ENCODE measurements around the gene BAZ2B. TPM values are rescaled to one million over a fixed set of nuclear protein-coding genes. Genes with fewer than 3 reads are reported as not detected.

The BAZ2B gene
- total and polyA plus RNA-seq, 2 donors (not counting 3 experiments of a cell fraction or from before 2014, with no cell fraction given): 22.1 to 73.8 TPM

DNA sequence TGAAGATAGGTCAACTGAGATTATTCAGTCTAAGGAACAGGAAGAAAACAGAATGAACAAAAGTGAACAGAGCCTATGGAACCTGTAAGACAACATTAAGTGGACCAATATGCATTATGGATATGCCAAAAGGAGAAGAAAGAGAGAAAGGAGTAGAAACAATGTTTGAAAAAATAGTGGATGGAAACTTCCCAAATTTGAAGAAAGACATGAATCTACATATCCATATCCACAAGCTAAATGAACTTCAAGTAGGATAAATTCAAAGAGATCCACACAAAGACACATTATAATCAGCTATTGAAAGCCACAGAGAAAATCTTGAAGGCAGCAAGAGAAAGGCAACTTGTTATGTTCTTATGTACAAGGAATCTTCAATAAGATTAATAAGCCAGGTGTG, 74.2 kb downstream of the BAZ2B start:
- no peak overlapping the region for H3K9ac ChIP-seq (replicated peaks; ENCODE audit: extremely low read depth, insufficient read depth, low read length)
- CTCF ChIA-PET: interaction anchor here (1.3 kb wide), 1 partner anchor 9 kb away, joined by 3 read pairs; no protein-coding TSS in a partner anchor
- no peak for DNase-seq (ENCODE audit: low read depth, low spot score)
- no peak for TF ChIP-seq POLR2A (IDR thresholded peaks at IDR 0.05; ENCODE audit: low read depth, low read length)
- TF ChIP-seq, protein P1, sequence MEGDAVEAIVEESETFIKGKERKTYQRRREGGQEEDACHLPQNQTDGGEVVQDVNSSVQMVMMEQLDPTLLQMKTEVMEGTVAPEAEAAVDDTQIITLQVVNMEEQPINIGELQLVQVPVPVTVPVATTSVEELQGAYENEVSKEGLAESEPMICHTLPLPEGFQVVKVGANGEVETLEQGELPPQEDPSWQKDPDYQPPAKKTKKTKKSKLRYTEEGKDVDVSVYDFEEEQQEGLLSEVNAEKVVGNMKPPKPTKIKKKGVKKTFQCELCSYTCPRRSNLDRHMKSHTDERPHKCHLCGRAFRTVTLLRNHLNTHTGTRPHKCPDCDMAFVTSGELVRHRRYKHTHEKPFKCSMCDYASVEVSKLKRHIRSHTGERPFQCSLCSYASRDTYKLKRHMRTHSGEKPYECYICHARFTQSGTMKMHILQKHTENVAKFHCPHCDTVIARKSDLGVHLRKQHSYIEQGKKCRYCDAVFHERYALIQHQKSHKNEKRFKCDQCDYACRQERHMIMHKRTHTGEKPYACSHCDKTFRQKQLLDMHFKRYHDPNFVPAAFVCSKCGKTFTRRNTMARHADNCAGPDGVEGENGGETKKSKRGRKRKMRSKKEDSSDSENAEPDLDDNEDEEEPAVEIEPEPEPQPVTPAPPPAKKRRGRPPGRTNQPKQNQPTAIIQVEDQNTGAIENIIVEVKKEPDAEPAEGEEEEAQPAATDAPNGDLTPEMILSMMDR (IDR thresholded peaks at IDR 0.05; ENCODE audit: extremely low read depth in 1 of 2, insufficient read depth in 1 of 2, low read depth in 1 of 2, low read length in 2 of 2): no peak
- no peak for TF ChIP-seq GATA2 (IDR thresholded peaks at IDR 0.05; ENCODE audit: insufficient read depth, insufficient read length, low read depth, low read length)
- TF ChIP-seq EZH2 (IDR thresholded peaks at IDR 0.05; ENCODE audit: borderline replicate concordance, low read depth, low read length, severe bottlenecking): no peak
- no TSS peak for BruUV-seq (replicated peaks)
- H3K9me1 ChIP-seq (replicated peaks; ENCODE audit: control insufficient read depth, extremely low read depth, insufficient read depth, low read length): no peaks in the 10 kb centered on the region
- no peak overlapping the region for H3K27ac ChIP-seq (ENCODE audit: insufficient read depth, low read depth, low read length)
- no peak overlapping the region for H2AFZ ChIP-seq (ENCODE audit: low read depth, low read length)
- H3K36me3 ChIP-seq (ENCODE audit: control insufficient read depth in 2 of 2, extremely low read depth in 1 of 2, insufficient read depth in 2 of 2, low read length in 2 of 2): no peaks in the 10 kb centered on the region
- H4K20me1 ChIP-seq (replicated peaks; ENCODE audit: control insufficient read depth, extremely low read depth, insufficient read depth, low read length): no peaks in the 10 kb centered on the region
- intact Hi-C loops (cut with micrococcal nuclease) (no loop called here), dilution Hi-C loops (cut with MboI; ENCODE audit: extremely low pct_ligation_motif_present, low sequenced_read_pairs) (no loop called here)
- no peaks in the 10 kb centered on the region for H3K27me3 ChIP-seq (ENCODE audit: control insufficient read depth in 2 of 2, insufficient read depth in 2 of 2, low read length in 2 of 2)
- no peaks in the 10 kb centered on the region for H3K79me2 ChIP-seq (ENCODE audit: control insufficient read depth, insufficient read depth, low read length)
- POLR2A ChIA-PET: no interaction called here
- H3K4me1 ChIP-seq (ENCODE audit: control insufficient read depth, extremely low read depth, insufficient read depth, low read length): no peaks in the 10 kb centered on the region
- H3K4me2 ChIP-seq (ENCODE audit: insufficient read depth, low read length): no peak overlapping the region
- no peak overlapping the region for H3K4me3 ChIP-seq (replicated peaks in 1 of 3; ENCODE audit: insufficient read depth in 1 of 3, low read depth in 1 of 3, low read length in 3 of 3)
- no peaks in the 10 kb centered on the region for H3K9me3 ChIP-seq (replicated peaks; ENCODE audit: control insufficient read depth, insufficient read depth, low read length)
- FAIRE-seq: no peak

DNA sequence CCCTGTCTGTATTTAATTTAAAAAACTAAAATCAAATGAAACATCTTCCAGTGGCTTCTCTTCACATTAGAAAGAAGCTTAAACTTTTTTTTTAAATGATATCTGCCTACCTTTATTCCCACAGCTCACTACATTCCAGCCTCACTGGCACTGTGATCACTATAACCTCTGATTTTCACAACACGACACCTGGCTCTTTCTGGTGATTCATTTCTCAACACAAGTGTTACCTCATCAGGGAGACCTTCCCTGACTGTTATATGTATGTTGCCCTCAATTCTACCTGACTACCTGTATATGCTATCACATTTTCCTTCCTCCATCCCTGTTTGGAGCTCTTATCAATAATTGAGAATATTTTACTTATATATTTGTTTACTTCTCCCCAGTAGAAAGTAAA, 76.6 kb downstream of the BAZ2B start:
- Histone ChIP-seq H3K36me3 (ENCODE audit: control insufficient read depth in 2 of 2, extremely low read depth in 1 of 2, insufficient read depth in 2 of 2, low read length in 2 of 2) (no peaks in the 10 kb centered on the region), H4K20me1 (replicated peaks; ENCODE audit: control insufficient read depth, extremely low read depth, insufficient read depth, low read length) (no peaks in the 10 kb centered on the region), H3K27me3 (ENCODE audit: control insufficient read depth in 2 of 2, insufficient read depth in 2 of 2, low read length in 2 of 2) (no peaks in the 10 kb centered on the region), H3K9ac (replicated peaks; ENCODE audit: extremely low read depth, insufficient read depth, low read length) (no peak overlapping the region), H3K9me3 (replicated peaks; ENCODE audit: control insufficient read depth, insufficient read depth, low read length) (no peaks in the 10 kb centered on the region), H3K79me2 (ENCODE audit: control insufficient read depth, insufficient read depth, low read length) (no peaks in the 10 kb centered on the region), H3K4me2 (ENCODE audit: insufficient read depth, low read length) (no peak overlapping the region), H2AFZ (ENCODE audit: low read depth, low read length) (no peak overlapping the region), H3K4me3 (replicated peaks in 1 of 3; ENCODE audit: insufficient read depth in 1 of 3, low read depth in 1 of 3, low read length in 3 of 3) (no peak overlapping the region), H3K27ac (ENCODE audit: insufficient read depth, low read depth, low read length) (no peak overlapping the region), H3K9me1 (replicated peaks; ENCODE audit: control insufficient read depth, extremely low read depth, insufficient read depth, low read length) (no peaks in the 10 kb centered on the region), H3K4me1 (ENCODE audit: control insufficient read depth, extremely low read depth, insufficient read depth, low read length) (no peaks in the 10 kb centered on the region)
- intact Hi-C loops (cut with micrococcal nuclease): no loop called here
- CTCF ChIA-PET: interaction anchor here (0.7 kb wide), 1 partner anchor 8 kb away, joined by 3 read pairs; no protein-coding TSS in a partner anchor
- FAIRE-seq (no peak), DNase-seq (ENCODE audit: low read depth, low spot score) (no peak)
- TF ChIP-seq JUN (IDR thresholded peaks at IDR 0.05; ENCODE audit: borderline replicate concordance, insufficient read depth, insufficient read length, low read depth) (no peak), POLR2A (IDR thresholded peaks at IDR 0.05; ENCODE audit: low read depth, low read length) (no peak), MYC (IDR thresholded peaks at IDR 0.05; ENCODE audit: low read depth, low read length) (no peak), GATA2 (IDR thresholded peaks at IDR 0.05; ENCODE audit: insufficient read depth, insufficient read length, low read depth, low read length) (no peak), EZH2 (IDR thresholded peaks at IDR 0.05; ENCODE audit: borderline replicate concordance, low read depth, low read length, severe bottlenecking) (no peak), FOS (IDR thresholded peaks at IDR 0.05; ENCODE audit: borderline replicate concordance, insufficient read depth, low read length) (no peak), POLR2AphosphoS5 (IDR thresholded peaks at IDR 0.05; ENCODE audit: insufficient read depth, low read depth, low read length) (no peak)
- TF ChIP-seq, protein P1 (IDR thresholded peaks at IDR 0.05; ENCODE audit: extremely low read depth in 1 of 2, insufficient read depth in 1 of 2, low read depth in 1 of 2, low read length in 2 of 2): no peak
- TF ChIP-seq, protein P2, sequence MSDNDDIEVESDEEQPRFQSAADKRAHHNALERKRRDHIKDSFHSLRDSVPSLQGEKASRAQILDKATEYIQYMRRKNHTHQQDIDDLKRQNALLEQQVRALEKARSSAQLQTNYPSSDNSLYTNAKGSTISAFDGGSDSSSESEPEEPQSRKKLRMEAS (IDR thresholded peaks at IDR 0.05; ENCODE audit: insufficient read depth, insufficient read length): no peak
- POLR2A ChIA-PET: no interaction called here
- dilution Hi-C loops (cut with MboI; ENCODE audit: extremely low pct_ligation_motif_present, low sequenced_read_pairs): no loop called here
- no TSS peak for BruUV-seq (replicated peaks)

Data from endothelial cell of umbilical vein (primary cell).